CD14-positive monocyte (primary cell): ENCODE measurements around the gene USP9Y. TPM values are rescaled to one million over a fixed set of nuclear protein-coding genes. Genes with fewer than 3 reads are reported as not detected.

Source experiments
- DNase-seq, 3 donors: peaks; one replicate each; pipeline ENCODE4 v3.0.0-alpha.2; 2011 to 2022
- H2AFZ ChIP-seq: 2 replicates; pipeline ENCODE4 v1.6.0; 2012; ENCODE audit warnings: mild to moderate bottlenecking, low read depth, low read length, inconsistent platforms; ENCODE audit not compliant: insufficient read depth, poor library complexity, severe bottlenecking
- H3K27ac ChIP-seq, 2 donors: 1 replicate in 1 of 2; 2 replicates in 1 of 2; pipeline ENCODE4 v1.5.1; 2012 to 2013; ENCODE audit warnings: low read length in 2 of 2, control low read depth in 1 of 2, inconsistent platforms in 1 of 2, low read depth in 1 of 2, mild to moderate bottlenecking in 1 of 2
- H3K27me3 ChIP-seq, 2 donors: one replicate each; pipeline versions ENCODE4 v1.6.0 to v1.6.1; 2011 to 2013; ENCODE audit warnings: low read length in 2 of 2; ENCODE audit not compliant: control insufficient read depth in 2 of 2, insufficient read depth in 2 of 2
- H3K36me3 ChIP-seq, 2 donors: replicated peaks in 1 of 2; 1 replicate in 1 of 2; 2 replicates in 1 of 2; pipeline versions ENCODE4 v1.5.1 to v1.6.1; 2012 to 2013; ENCODE audit warnings: low read length in 2 of 2, control low read depth in 1 of 2, inconsistent platforms in 1 of 2, mild to moderate bottlenecking in 1 of 2; ENCODE audit not compliant: insufficient read depth in 2 of 2, control insufficient read depth in 1 of 2
- H3K4me1 ChIP-seq, 2 donors: 1 replicate in 1 of 2; 2 replicates in 1 of 2; pipeline versions ENCODE4 v1.5.1 to v1.6.1; 2012 to 2013; ENCODE audit warnings: low read length in 2 of 2, control low read depth in 1 of 2, inconsistent platforms in 1 of 2, mild to moderate bottlenecking in 1 of 2, moderate library complexity in 1 of 2; ENCODE audit not compliant: insufficient read depth in 2 of 2, control insufficient read depth in 1 of 2
- H3K4me2 ChIP-seq: replicated peaks from 2 replicates; pipeline ENCODE3; 2012; ENCODE audit warnings: low read length, moderate library complexity, mild to moderate bottlenecking; ENCODE audit not compliant: poor library complexity, severe bottlenecking; ENCODE audit errors: extremely low read depth
- H3K4me3 ChIP-seq, 3 experiments: fragments of 200-600 bp in 1 of 3; sonication (generic) in 1 of 3; replicated peaks in 1 of 3; 1 replicate in 2 of 3; 2 replicates in 1 of 3; pipeline ENCODE4 v1.5.1; 2011 to 2013; ENCODE audit warnings: low read length in 3 of 3, mild to moderate bottlenecking in 3 of 3, control low read depth in 2 of 3, low read depth in 2 of 3, inconsistent platforms in 1 of 3, moderate library complexity in 1 of 3
- H3K79me2 ChIP-seq: 2 replicates; pipeline ENCODE4 v1.6.0; 2012; ENCODE audit warnings: mild to moderate bottlenecking, control low read depth, inconsistent platforms, low read length, moderate library complexity; ENCODE audit not compliant: insufficient read depth
- H3K9ac ChIP-seq: 2 replicates; pipeline ENCODE4 v1.6.0; 2017; ENCODE audit warnings: low read length, mild to moderate bottlenecking; ENCODE audit not compliant: insufficient read depth, poor library complexity, severe bottlenecking
- H3K9me3 ChIP-seq, 2 donors: replicated peaks in 1 of 2; 1 replicate in 1 of 2; 2 replicates in 1 of 2; pipeline versions ENCODE4 v1.5.1 to v1.6.1; 2012 to 2013; ENCODE audit warnings: low read length in 2 of 2, control low read depth in 1 of 2; ENCODE audit not compliant: control insufficient read depth in 1 of 2, insufficient read depth in 1 of 2
- H4K20me1 ChIP-seq: 2 replicates; pipeline ENCODE4 v1.6.0; 2012; ENCODE audit warnings: mild to moderate bottlenecking, low read length, control low read depth, moderate library complexity; ENCODE audit not compliant: insufficient read depth
- H3K27ac Mint-ChIP-seq, 7 donors: one replicate each; pipeline ENCODE4 v1.8.0; 2020; ENCODE audit warnings: mild to moderate bottlenecking in 7 of 7, mixed read lengths in 7 of 7, moderate library complexity in 6 of 7, inconsistent platforms in 2 of 7
- H3K27me3 Mint-ChIP-seq, 3 donors: one replicate each; pipeline ENCODE4 v1.8.0; 2021 to 2022; ENCODE audit warnings: low read depth in 3 of 3, mild to moderate bottlenecking in 3 of 3, mixed read lengths in 3 of 3, moderate library complexity in 3 of 3, inconsistent platforms in 1 of 3
- H3K36me3 Mint-ChIP-seq, 2 donors: one replicate each; pipeline ENCODE4 v1.8.0; 2020; ENCODE audit warnings: mixed read lengths in 2 of 2, inconsistent platforms in 1 of 2, mild to moderate bottlenecking in 1 of 2
- H3K4me1 Mint-ChIP-seq: one replicate; pipeline ENCODE4 v1.8.0; 2020; ENCODE audit warnings: mild to moderate bottlenecking, mixed read lengths
- H3K4me3 Mint-ChIP-seq, 2 donors: one replicate each; pipeline ENCODE4 v1.8.0; 2020; ENCODE audit warnings: mild to moderate bottlenecking in 2 of 2, mixed read lengths in 2 of 2, moderate library complexity in 1 of 2
- H3K9me3 Mint-ChIP-seq, 7 donors: one replicate each; pipeline ENCODE4 v1.8.0; 2020 to 2022; ENCODE audit warnings: mixed read lengths in 7 of 7, mild to moderate bottlenecking in 6 of 7, moderate library complexity in 6 of 7, inconsistent platforms in 2 of 7
- CTCF ChIP-seq: fragments of 200-600 bp; IDR thresholded peaks from one replicate; pipeline ENCODE4 v1.8.0; 2022; ENCODE audit warnings: antibody characterized with exemption, mild to moderate bottlenecking
- whole genome bisulfite sequencing: methylation state at CpG from one replicate; pipeline ENCODE4 v1.1.5; 2013; ENCODE audit warnings: missing lambda C conversion rate; ENCODE audit not compliant: insufficient coverage; 5-methylcytosine and 5-hydroxymethylcytosine counted together
- intact Hi-C, 2 donors: fragments of 100-400 bp; cut with micrococcal nuclease; formaldehyde crosslinking; loops; one replicate each; pipeline versions ENCODE4 v1.15.0 to v1.15.1; 2023
- polyA plus RNA-seq, 3 donors: library from polyadenylated mRNA; depleted of rRNA in 1 of 3; unstranded in 2 of 3; stranded (reverse) in 1 of 3; fragments of 300-500 nt in 2 of 3; fragments of >200 nt in 1 of 3; fragmentation: Illumina TruSeq in 2 of 3; gene quantifications; 1 replicate in 2 of 3; 2 replicates in 1 of 3; pipeline ENCODE4 v1.2.3, GENCODE V29; 2012 to 2021

Gene USP9Y
- polyA plus RNA-seq, 3 donors = not detected

GRCh38 chrY:12752856-12753255, 51.8 kb downstream of the USP9Y start:
- Mint-ChIP-seq H3K4me1 (no peaks in the 10 kb centered on the region), H3K27me3 (no peaks in the 10 kb centered on the region), H3K9me3 (peaks cover 0 to 1% (median 0%) of the 10 kb centered on the region in 7 donors), H3K36me3 (peaks cover 0 to 6% of the 10 kb centered on the region in 2 donors), H3K27ac (no peak overlapping the region), H3K4me3 (no peak overlapping the region)
- no peak overlapping the region for H3K27ac ChIP-seq
- no peaks in the 10 kb centered on the region for H3K27me3 ChIP-seq
- no peaks in the 10 kb centered on the region for H3K4me1 ChIP-seq
- no CpG with 5 or more reads among the region's 6 CpGs for WGBS
- DNase-seq = no peak
- no peak overlapping the region for H3K4me2 ChIP-seq
- no peak overlapping the region for H2AFZ ChIP-seq
- intact Hi-C loops = no loop called here
- no peaks in the 10 kb centered on the region for H3K36me3 ChIP-seq
- TF ChIP-seq CTCF = no peak
- H3K79me2 ChIP-seq = no peaks in the 10 kb centered on the region
- H3K9ac ChIP-seq = no peak overlapping the region
- H3K4me3 ChIP-seq = no peak overlapping the region
- H3K9me3 ChIP-seq = no peaks in the 10 kb centered on the region
- no peaks in the 10 kb centered on the region for H4K20me1 ChIP-seq

GRCh38 chrY:12756021-12756420, 55.0 kb downstream of the USP9Y start:
- intact Hi-C loops = no loop called here
- Histone ChIP-seq H2AFZ (no peak overlapping the region), H3K9me3 (no peaks in the 10 kb centered on the region), H4K20me1 (no peaks in the 10 kb centered on the region), H3K4me1 (no peaks in the 10 kb centered on the region), H3K36me3 (no peaks in the 10 kb centered on the region), H3K27me3 (no peaks in the 10 kb centered on the region), H3K79me2 (no peaks in the 10 kb centered on the region), H3K9ac (no peak overlapping the region), H3K27ac (no peak overlapping the region), H3K4me2 (no peak overlapping the region), H3K4me3 (no peak overlapping the region)
- no peak for TF ChIP-seq CTCF
- no CpG with 5 or more reads among the region's 1 CpG for WGBS
- no peaks in the 10 kb centered on the region for H3K27me3 Mint-ChIP-seq
- no peak overlapping the region for H3K4me3 Mint-ChIP-seq
- no peaks in the 10 kb centered on the region for H3K9me3 Mint-ChIP-seq
- H3K4me1 Mint-ChIP-seq = no peaks in the 10 kb centered on the region
- DNase-seq = no peak
- H3K36me3 Mint-ChIP-seq = peaks cover 0 to 8% of the 10 kb centered on the region in 2 donors
- no peak overlapping the region for H3K27ac Mint-ChIP-seq
